HG03196 (cell line): Measurements from ENCODE around the gene PRPF6.
"Not testable (repeated sequence)": the region's sequence is repeated elsewhere in the genome, so short reads cannot be mapped to it uniquely, and the experiment has no call there.

Experiments used
- ATAC-seq: cut with Tn5 transposase; IDR thresholded peaks from one replicate; pipeline ENCODE4 v1.9.1; 2021; ENCODE audit not compliant: unreplicated experiment

The PRPF6 gene

GRCh38 chr20:63972312-63973159, 8.4 kb upstream of the PRPF6 start:
- no peak for ATAC-seq

GRCh38 chr20:63973160-63973479, 7.8 kb upstream of the PRPF6 start:
- ATAC-seq = no peak

- ATAC-seq = no peak
Measured at GRCh38 chr20:63973636-63974401, 7.1 kb upstream of the PRPF6 start.

- no peak for ATAC-seq
Measured at GRCh38 chr20:63974402-63975200, 6.3 kb upstream of the PRPF6 start.

- not testable (repeated sequence) for ATAC-seq
Measured at GRCh38 chr20:63976511-63976910, 4.4 kb upstream of the PRPF6 start.

GRCh38 chr20:63976980-63977738, 3.8 kb upstream of the PRPF6 start:
- ATAC-seq = no peak

- no peak for ATAC-seq
Measured at GRCh38 chr20:63977739-63978276, 3.1 kb upstream of the PRPF6 start.

GRCh38 chr20:63978319-63979228, 2.4 kb upstream of the PRPF6 start:
- ATAC-seq = peak; percentile 35

- ATAC-seq = no peak
Measured at GRCh38 chr20:63979229-63979556, 1.7 kb upstream of the PRPF6 start.

- peak; percentile 34 for ATAC-seq
Measured at GRCh38 chr20:63979557-63980316, 1.2 kb upstream of the PRPF6 start, which contains the start of gene SAMD10. SAMD10 (minus strand) TSS chr20:63979642; CDS start chr20:63979467, 175 bp downstream.

GRCh38 chr20:63980317-63980805, 571 bp upstream of the PRPF6 start:
- peak; percentile 13 for ATAC-seq

- no peak for ATAC-seq
Measured at GRCh38 chr20:63982937-63983336, 2.0 kb downstream of the PRPF6 start.

GRCh38 chr20:64000906-64001305, 20.0 kb downstream of the PRPF6 start:
- no peak for ATAC-seq

- no peak for ATAC-seq
Measured at GRCh38 chr20:64001607-64002011, 20.7 kb downstream of the PRPF6 start.

- no peak for ATAC-seq
Measured at GRCh38 chr20:64003960-64004725, 23.2 kb downstream of the PRPF6 start.

GRCh38 chr20:64005394-64005793, 24.5 kb downstream of the PRPF6 start:
- no peak for ATAC-seq

GRCh38 chr20:64006490-64006889, 25.6 kb downstream of the PRPF6 start:
- ATAC-seq = no peak

- ATAC-seq = no peak
Measured at GRCh38 chr20:64006902-64007301, 26.0 kb downstream of the PRPF6 start.
